ENCODE measurements around the gene SPTBN2.

The SPTBN2 gene

DNA sequence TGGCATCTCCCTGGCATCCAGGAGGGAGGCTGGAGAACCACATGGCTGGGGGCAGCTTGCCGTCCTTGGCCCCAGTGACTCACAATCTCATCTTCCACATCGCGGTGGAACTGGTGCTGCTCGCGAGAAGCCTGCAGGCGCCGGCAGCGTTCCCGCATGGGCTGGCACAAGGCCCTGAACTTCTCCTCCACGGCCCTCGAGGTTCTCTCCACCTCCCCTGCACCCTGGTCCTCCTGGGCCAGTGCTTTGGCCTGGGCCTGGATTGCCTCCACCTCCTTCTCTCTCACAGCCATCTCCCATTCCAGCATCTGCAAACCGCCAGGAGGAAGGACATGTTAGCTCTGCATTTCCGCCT, 35.0 kb downstream of the SPTBN2 start:
- TF ChIP-seq, protein P1, sequence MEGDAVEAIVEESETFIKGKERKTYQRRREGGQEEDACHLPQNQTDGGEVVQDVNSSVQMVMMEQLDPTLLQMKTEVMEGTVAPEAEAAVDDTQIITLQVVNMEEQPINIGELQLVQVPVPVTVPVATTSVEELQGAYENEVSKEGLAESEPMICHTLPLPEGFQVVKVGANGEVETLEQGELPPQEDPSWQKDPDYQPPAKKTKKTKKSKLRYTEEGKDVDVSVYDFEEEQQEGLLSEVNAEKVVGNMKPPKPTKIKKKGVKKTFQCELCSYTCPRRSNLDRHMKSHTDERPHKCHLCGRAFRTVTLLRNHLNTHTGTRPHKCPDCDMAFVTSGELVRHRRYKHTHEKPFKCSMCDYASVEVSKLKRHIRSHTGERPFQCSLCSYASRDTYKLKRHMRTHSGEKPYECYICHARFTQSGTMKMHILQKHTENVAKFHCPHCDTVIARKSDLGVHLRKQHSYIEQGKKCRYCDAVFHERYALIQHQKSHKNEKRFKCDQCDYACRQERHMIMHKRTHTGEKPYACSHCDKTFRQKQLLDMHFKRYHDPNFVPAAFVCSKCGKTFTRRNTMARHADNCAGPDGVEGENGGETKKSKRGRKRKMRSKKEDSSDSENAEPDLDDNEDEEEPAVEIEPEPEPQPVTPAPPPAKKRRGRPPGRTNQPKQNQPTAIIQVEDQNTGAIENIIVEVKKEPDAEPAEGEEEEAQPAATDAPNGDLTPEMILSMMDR (IDR thresholded peaks at IDR 0.05; ENCODE audit: borderline replicate concordance, insufficient read depth, low read depth, low read length), result no peak
- H3K4me3 ChIP-seq (ENCODE audit: low read depth, low read length), result no peak overlapping the region

DNA sequence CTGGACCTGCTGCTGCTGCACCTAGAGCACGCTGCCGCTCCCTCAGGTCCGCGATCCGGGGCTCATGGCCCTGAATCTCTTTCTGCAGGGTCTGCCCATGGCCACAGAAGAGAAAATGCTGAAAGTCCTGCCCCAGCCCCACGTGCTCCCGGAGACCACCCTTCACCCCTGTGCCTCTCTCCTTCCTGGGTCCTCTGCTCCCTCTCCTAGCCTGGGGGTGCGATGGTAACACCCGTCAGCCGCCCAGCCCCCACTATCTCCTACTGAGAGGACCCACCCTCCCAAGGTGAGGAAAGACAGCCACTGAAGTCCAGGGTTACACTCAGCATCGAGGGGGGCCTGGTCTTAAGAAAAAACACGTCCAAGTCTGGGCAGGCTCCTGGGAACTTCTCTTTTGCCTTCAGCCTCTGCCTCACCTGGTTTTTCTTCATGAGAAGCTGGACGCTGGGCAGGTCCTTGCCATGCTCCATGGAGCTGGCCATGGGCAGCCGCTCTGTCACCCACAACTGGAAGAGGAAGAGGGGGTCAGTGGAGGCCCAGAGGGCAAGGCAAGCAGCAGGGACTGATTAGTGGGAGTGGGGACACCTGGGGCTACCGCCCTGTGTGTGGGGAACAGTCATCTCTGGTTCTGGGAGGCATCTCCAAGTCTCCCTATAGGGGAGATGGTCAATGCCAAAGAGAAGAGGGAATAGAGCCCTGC, 35.5 kb downstream of the SPTBN2 start:
- no peak overlapping the region for H3K4me3 ChIP-seq (ENCODE audit: low read depth, low read length)
- TF ChIP-seq, protein P1 (IDR thresholded peaks at IDR 0.05; ENCODE audit: borderline replicate concordance, insufficient read depth, low read depth, low read length), result no peak

DNA sequence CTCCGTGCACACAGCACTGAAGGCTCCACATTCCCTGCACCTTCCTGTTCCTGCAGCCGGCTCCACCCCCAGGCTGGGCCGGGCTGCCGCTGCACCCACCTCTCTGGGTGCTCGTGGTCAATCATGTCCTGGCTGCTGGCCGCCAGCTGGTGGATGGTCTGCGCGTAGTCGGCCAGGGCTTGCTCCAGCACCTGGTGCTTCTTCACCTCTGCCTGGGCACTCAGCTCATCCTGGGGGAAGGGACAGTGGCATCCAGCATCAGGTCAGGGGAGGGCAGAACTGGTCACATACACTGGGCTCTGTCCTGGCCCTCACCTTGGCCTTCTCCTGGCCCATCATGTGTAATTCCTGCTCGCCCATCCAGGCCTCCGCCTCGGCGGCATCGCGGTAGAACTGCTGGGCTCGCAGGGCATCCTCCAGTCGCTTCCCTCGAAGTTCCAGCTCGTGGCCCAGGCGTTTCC, 36.1 kb downstream of the SPTBN2 start:
- TF ChIP-seq, protein P1 (IDR thresholded peaks at IDR 0.05; ENCODE audit: borderline replicate concordance, insufficient read depth, low read depth, low read length), result no peak
- H3K4me3 ChIP-seq (ENCODE audit: low read depth, low read length), result no peak overlapping the region

DNA sequence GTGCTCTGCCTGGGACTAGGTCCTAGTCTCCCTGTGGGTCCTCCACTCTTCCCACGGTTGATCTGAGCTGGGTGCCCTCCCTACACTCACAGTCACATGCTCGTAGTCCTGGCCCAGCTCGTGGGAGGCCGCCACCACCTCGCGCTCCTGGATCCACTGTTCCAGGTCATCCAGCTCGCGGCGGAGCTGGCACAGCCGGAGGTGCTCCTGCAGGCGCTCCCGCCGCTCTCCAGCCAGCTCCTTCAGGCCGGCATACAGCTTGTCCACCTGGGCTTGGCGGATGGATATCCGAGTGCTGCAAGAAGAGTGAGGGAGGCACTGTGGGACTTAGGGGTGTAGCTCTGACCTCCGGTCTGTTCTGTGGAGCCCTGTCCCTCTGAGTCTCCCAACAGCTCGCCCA, 36.6 kb downstream of the SPTBN2 start:
- H3K4me3 ChIP-seq (ENCODE audit: low read depth, low read length), result no peak overlapping the region
- TF ChIP-seq, protein P1 (IDR thresholded peaks at IDR 0.05; ENCODE audit: borderline replicate concordance, insufficient read depth, low read depth, low read length), result no peak

DNA sequence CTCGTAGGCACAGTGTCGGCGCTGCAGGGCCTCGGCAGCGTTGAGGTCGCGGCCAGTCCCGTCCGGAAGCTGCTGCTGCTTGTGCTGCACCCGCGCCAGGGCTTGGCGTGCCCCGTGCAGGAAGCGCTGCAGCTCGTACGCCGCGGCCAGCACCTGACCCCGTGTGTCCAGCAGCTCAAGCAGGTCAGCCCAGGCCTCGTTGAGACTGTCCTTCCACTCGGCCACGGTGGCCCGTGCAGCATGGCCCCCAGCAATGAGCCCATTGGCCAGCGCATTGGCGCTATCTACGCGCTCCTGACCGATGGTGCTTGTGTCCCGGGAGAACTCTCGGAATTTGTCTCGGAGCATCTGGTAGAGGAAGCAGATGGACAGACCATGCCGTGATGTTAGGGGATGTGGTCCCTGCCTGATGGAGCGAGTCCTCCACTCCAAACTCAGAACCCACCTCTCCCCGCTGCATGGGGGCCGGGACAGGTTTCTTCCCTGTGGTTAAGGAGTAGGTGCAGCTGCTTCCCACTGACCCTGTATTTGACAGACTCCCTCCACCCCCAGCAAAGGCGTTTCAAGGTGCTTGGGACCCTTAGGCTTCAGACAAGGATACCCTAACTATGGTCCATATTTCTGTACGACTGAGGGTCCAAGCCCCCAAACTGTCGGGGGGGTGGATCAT, 37.6 kb downstream of the SPTBN2 start:
- TF ChIP-seq, protein P1 (IDR thresholded peaks at IDR 0.05; ENCODE audit: borderline replicate concordance, insufficient read depth, low read depth, low read length), result no peak
- no peak overlapping the region for H3K4me3 ChIP-seq (ENCODE audit: low read depth, low read length)

DNA sequence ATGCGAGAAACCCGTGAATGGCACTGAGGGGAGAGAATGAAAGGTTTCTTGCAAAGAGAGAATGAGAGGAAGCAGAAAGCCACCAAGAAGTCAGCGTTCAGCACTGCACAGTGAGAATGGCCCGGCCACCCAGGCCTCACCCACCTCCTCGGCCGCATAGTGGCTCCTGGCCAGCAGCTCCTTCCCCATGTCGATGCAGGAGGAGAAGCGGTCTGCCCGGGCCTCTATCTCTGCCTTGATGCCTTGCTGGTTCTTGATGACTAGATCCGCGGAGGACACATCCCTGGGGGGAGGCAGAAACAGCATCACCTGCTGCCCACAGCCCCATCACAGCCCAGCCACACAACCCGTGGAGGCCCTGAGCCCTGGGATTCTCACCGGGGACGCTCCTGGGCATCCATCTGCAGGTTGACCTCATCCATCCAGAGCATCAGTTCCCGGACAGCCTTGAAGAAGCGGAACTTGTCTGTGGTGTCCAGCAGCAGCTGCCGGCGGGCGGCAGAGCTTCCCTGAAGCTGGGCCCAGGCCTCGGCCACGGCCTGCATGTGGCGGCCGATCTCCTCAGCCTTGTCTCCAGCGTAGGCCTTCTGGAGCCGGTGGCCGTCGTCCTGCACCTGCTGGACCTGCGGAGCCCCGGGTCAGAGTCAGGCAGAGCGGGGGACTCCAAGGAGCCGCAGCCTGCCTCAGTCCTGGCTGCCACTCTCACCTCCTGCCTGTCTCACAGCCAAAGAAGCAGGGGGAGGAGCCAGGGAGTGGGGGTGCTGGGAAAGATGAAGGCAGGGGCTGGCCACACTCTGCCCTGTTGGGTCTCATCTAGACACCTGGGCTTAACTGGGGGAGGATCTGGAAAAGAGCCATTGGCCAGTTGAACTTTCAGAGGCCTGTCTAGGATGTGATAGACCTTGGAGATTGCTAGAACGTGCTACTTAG, 39.1 kb downstream of the SPTBN2 start:
- H3K4me3 ChIP-seq (ENCODE audit: low read depth, low read length), result no peak overlapping the region

More for the DNA sequence above, 39.1 kb downstream of the SPTBN2 start:
- TF ChIP-seq, protein P1 (IDR thresholded peaks at IDR 0.05; ENCODE audit: borderline replicate concordance, insufficient read depth, low read depth, low read length), result no peak

All from GM12875 (cell line).